T1000 (cell line): Measurements from ENCODE around the gene GRM1.

Experiments used
- DNase-seq: peaks from one replicate; lab custom pipeline; 2025; ENCODE audit warnings: mixed read lengths; lab: John Stamatoyannopoulos, UW

Gene GRM1

DNA sequence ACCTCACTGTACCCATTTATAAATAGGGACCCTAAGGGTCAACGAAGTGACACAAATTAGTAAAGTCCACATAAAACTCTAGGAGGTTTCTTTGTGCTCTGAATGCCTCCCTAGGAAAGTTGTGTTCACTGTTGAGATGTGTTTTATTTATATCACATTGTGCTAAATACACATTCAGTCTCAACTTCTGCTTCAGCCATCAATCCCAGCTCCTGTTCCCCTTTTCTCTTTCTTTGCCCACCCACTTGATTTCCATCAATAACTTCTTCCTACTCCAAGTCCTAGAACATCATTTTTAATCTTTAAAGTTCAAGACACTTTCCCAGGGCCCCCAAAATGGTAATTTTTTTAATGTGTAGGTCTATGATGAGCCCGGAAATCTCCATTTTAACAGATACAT is 306.5 kb downstream of the GRM1 start:
- no peak for DNase-seq

DNA sequence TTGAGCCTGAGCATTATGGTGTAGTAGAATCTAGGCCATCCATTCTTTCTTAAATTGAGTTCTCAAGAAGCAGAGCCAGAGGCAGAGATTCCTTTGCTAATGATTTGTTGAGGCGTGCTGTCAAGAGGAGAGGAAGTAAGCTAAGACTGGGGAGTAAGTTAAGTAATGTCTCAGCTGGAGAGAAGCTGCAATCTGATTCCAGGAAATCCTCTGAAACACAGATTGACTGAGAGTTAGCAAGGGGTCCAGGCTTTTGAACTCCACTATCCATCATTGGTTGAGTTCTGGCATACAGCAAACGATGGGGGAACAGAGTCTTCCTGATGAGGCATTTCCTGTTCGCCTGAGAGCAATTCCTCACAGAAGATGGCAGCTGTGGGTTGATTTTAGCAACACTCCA is 307.3 kb downstream of the GRM1 start:
- DNase-seq, result no peak

DNA sequence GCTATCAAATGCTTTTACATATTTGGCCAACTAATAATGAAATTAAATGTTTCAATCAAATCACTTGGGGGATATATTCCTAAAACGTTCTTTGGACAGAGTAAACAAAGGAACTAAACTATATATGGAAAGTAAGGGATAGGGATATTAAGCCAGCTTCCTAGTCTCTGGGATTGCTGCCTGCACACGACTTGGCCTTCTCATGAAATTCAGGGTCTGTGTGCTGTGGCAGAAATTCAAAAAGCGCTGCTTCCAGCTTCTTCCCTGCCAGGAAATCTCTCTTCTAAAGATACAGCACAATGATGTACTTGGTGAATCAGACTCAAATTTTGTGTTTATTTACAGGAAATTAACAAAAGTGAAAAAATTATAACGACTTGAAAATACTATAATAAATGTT is 308.5 kb downstream of the GRM1 start:
- no peak for DNase-seq

DNA sequence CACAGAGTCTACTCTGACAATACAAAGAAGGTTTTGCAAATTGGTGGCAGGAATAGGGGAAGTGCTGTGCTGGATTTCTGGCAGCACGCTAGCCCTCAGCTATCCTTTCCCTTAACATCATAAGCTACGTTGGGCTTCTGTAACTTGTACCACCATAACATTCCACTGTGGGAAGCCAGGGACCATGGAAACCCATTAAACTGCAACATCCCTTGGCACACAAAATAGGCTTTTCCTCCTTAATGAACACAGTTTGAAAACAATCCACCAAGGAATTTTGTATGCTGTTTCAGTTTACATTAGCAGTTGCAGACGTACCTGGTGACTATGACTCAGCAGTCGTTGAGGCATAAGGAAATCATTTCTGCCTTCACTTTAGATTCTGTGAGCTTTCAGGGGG is 310.9 kb downstream of the GRM1 start:
- no peak for DNase-seq

DNA sequence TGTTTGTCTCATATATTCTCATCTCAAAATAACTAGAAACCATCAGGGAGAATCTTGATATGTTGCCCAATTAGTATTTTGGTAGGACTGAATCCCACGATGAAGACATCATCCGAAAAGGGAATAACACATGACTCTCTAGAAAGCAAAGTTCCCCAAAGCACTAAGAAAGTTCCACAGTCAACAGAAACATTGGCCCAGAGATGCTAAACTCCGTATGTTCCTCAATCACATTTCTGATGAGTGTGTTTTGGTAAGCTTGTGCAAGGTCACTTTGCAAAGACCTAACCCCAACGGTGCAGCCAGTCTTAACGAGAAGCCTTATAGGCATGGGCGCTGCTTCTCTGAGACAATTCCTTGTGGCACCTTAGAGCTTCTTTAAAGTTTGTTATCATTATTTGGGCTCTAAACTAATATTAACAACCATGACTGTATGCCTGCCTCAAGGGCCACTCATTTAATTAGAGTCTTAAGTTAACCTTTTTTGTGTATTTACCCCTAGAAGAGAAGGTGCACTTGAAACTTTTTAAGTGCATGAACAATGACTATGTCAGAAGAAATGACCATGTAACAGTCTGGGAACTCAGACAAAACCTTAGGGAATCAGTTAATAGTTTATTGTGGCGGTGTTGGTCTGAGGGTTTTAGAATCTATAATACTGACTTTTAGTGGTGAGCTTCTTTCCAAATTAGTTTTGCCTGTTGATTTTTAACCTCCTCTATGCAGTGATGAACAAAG is 312.8 kb downstream of the GRM1 start:
- no peak for DNase-seq

DNA sequence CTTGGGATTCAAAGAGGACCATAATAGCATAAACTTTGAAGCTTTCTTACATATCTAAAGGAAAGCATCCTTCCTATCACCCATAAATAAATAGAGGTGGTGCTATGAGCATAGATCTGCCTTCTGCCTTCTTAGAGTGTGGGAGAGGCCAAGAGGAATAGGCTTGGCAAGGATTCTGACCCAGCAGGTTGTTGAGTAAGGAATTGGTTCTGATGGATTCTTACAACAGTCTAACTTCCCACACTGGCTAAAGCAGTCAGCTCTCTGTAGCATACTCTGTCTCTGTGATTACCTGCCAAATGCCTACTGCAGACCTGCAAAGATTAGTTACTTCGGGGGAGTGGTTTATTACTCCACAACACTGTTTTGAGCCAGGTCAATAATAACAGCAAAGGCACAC is 316.7 kb downstream of the GRM1 start:
- DNase-seq, result no peak

DNA sequence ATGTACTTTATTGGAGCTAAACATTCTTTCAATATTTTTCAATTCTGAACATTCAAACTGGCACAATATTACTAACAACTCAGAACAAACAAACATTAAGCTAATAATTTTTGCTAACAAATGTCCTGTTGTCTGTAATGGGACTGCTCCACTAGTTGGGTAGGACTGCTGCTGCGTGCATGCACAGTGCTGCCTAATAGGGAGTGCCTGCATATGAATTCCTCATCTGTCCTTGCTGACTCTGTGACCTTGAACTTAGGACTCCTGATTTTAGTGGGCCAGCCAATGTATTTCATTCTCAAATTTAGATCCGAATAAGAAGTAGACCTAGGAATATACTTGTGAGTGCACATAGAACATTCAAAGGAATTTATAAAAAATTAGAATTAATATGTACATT is 318.2 kb downstream of the GRM1 start:
- no peak for DNase-seq

DNA sequence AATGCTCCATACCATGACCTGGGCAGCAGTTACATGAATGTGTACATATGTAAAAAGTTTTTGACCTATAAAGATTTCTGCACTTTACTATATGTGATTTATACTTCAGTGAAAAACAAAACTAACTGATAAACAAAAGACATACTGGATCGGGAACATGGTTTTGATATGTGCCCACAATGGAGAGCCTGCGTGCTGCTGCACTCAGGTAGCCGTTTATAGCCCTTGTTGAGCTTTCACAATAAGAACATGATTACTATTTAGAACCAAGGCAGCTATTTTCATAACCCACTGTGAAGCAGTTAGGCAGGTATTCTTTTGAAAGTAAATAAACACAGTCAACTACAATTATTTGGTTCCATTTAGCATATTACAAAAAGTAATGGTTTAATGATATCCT is 318.8 kb downstream of the GRM1 start:
- no peak for DNase-seq

DNA sequence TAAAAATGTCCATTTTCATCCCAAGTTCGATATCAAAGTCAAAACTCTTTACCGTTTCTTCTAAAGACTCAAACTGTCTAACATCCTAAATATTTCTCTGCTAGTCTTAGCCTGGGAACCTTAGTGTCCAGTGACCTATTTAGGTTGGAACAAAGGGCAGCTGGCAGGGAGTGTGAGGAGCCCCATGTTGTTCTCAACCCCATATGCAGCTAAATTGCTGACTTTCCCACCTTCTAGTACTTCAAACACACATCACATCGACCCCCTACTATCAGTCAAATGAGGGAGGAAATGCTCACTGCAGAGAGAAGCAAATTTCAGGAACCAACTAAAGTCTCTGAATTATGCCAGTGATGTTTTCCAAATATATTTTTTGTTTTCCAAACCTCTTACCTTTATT is 322.2 kb downstream of the GRM1 start:
- no peak for DNase-seq

DNA sequence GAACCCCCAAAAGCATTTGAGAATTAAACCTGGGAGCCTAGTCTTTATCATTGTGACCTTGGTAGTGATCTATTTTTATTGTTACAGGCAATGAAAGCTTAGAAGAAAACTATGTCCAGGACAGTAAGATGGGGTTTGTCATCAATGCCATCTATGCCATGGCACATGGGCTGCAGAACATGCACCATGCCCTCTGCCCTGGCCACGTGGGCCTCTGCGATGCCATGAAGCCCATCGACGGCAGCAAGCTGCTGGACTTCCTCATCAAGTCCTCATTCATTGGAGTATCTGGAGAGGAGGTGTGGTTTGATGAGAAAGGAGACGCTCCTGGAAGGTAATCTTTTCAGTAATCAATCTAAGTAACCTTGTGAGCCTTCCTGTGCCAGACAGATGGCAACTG is 323.3 kb downstream of the GRM1 start:
- DNase-seq, result no peak

DNA sequence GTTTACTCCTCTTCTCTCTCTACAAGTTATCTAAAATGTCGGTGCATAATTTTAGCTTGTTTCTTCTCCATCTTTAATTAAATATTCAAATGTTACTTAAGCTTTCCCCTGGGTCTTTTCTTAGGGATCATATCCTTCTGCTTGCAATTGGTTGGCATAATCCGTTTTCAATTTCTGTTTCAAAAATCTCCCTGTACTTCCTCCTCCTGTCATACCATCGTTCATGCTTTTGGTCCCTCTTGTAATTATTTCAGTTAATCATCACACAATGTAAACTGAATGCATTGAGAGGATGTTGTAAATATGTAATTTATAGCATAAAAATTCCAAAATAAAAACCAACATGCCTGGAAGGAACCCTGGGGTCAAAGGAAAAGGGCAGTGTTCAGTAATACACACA is 325.6 kb downstream of the GRM1 start:
- DNase-seq, result no peak

DNA sequence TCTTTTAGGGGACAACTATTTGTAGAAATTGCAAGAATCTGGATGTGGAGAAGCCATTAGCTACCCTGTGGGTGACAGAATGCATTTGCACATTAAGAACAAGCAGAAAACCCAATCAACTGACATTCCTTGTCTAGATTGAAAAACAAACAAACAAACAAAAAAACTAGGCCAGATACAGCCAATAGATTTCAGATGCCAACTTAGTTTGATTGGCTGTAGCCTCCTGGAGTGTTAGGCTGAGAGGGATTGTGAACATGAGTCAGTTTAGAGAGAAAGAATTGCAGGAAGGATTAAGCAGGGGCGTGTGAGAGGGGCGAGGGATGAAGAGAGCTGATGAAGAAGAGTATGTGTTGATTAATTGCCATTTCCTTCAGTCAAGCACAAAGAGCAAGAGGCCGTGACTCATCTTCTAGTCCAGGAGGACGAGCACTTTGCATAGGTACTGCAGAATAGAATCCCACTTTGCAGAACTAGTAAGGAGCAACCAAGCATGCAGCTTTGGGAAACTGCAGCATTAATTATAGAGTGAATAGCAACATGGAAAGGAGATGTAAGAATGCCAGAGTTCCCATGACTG is 326.7 kb downstream of the GRM1 start:
- DNase-seq, result no peak

DNA sequence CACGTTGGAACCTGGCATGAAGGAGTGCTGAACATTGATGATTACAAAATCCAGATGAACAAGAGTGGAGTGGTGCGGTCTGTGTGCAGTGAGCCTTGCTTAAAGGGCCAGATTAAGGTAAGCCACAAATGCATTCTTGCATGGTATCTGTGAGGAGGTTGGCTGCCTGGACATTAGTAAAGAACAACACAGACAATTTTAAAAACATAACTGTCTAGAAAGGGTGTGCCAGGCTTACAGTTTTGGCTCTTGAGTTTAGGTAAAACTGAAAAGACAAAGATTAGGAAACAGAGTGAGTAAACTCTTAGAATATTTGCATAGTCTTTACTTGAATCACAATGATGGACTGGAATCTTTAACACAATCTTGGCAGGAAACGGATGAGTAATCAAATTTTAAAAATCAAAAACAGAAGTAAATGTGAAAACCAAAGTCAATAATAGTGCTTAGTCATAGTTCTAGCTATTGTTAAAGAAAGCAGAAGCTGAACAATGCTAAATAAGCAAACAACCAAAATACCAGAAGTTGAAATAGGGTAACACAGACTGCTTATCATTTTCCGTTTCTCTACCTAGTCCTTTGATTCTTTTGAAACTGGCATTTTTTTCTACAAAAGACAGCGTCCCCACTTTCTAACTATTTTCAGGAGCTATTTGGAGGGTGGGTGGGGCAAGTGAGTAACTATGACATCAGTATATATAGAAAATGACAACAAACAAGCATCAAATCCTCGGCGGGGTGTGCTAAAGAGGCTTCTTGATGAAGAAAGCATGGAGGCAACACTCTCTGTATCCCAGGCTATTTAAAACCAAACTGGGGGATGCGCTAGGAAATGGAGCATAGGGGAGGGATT is 328.9 kb downstream of the GRM1 start:
- DNase-seq, result no peak

DNA sequence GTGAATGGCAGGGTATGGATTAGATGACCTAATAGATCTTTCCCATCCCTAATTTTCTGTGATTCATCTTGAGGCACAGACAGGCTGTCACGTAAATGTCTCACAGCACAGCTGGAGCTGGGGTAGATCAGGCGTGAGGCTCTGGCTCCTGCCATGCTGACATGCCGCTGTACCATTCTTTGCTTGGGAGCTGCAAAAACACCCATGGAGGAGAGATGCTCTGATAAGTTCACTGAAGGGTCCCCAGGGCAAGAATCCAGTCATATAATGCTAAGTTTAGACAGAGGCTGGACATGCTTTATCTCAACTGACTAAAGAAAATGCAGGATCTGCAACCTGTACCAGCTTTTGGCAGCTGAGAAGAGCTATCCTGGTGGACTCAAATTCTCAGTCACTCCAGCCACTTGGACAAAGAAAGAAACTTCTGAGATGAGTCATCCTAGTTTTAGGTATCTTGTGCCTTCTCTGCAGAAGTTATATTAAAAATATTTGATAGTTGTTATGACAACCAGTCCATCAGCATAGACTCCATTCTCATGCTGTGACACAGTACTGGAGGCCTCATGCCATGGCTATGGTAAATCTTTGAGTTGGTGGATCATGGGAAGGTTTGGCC is 329.7 kb downstream of the GRM1 start:
- no peak for DNase-seq

DNA sequence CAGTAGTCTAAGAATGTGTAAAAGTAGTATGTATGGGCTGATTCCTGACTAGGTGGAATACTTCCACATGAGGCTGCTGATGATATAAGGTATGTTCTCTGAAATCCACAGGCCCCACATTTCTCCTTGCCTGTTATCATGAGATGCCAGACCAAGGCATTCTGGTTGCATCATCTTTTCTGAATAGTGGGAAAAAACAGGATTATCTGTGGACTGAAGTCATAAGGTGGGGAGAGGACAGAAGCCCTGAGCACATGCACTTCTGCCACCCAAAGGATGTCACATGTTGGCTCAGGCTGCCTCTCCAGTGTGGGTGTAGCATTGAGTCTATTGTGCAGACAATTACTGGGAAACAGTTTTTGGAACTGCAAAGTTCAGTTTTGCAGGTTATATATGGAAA is 330.3 kb downstream of the GRM1 start:
- DNase-seq, result no peak

DNA sequence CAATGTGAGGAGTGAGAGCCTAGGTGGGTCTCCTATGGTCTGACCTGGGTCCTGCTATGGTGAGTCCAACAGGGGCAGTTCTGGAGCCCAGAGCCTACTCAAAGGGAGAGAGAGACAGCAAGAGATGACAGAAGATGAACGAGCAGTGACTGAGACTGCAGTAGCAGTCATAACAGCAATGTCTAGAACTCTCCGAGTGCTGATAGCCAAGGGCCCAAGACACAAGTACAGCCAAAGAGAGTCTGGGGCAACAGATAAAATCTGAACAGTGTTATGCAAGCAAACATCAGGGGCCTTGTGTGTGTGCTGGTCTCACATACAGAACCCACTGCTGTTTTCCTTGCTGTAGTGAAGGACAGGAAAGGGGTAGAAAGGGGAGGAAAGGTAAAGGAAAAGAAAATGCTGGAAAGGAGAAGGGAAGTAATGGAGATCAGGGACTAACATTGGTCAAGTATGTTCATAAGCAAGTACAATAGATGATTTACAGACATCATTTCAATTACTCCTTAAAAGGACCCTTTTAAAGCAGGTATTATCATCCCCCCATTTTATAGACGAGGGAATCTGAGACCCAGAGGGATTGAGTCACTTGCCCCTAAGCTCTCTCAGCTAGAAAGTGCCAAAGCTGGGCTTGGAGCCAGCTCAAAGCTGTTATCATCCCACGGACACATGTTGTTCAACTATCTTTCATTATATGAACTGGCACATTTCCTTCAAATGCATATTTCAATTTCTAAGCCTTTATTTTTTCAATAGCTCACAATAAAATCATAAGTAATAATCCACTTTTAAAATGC is 332.5 kb downstream of the GRM1 start:
- DNase-seq, result no peak

DNA sequence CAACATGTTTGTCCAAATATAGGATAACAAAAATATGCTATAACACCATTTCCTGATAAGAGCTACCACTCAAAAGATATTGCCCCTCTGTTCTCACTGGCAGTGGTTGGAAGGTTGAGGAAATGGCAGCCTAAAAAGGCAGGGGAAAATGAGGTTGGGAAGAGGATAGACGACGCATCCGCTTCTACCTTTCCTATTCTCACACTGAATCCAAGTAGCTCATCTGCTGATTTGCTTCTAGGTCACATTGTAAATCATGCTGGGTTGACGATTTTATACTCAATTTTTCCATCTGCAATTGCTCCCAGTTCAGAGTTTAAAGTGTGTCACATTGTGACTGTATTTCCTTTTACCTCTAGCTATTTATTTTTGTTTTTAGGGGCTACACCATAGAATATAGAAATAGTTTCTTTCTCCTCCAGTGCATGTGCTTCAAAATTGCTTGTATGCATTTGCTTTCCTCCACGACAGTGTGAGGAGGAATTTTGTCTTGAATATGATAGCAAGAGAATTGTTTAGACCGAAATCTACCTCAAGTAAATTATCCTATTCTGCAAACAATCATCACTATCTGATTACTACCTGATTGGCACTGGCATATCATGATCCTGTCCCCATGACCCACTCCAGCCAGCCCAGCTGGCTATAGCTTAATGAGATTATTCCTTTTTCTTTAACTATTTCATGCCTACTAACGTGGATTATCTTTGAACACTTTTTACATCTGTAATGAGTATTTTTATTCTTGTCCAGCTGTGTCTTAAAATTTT is 335.2 kb downstream of the GRM1 start:
- DNase-seq, result no peak

DNA sequence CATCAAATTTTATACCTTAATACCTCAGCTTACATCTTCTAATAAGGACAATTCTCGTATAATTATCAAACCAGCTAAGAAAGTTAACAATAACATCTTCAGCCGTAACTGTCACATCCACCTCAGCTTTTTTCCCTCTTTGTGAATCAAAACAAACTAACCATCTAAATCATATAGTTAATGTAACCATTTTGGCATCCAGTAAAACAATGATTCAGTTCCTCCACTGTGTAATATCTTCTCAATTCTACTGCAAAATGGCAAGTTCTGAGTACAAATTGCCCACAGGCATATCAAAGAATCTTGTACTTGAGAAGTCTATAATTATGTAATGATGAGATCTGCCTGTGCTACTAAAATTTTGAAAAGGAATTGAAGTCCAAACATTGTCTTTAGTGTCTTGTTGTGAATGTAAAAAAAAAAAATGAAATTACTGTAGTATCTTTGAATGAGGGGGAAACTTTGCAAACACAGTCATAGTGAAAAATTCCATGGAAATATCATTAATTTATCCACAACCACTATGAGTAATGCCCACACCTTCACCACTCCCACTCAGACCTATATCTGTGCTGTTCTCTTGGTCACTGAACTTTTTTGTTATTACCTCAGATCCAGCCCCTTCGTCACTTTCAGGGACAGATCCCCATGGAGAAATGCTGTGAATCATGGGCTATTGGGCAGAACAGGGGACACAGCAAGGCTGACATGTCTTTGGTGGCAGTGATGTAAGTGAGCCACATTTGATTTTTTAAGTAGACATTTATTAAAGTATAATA is 336.1 kb downstream of the GRM1 start:
- no peak for DNase-seq

DNA sequence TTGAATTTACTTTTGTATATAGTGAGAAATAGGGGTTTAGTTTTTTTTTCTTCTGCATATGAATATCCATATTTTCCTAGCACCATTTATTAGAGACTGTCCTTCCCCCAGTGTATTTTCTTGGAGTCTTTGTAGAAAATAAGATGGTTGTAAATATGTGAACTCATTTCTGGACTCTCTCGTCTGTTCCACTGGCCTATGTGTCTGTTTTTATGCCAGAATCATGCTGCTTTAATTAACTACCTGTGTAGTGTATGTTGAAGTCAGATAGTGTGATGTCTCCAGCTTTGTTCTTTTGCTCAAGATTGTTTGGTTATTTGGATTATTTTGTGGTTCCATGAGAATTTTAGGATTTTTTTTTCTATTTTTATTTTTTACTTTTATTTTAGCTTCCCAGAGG is 338.2 kb downstream of the GRM1 start:
- DNase-seq, result no peak

DNA sequence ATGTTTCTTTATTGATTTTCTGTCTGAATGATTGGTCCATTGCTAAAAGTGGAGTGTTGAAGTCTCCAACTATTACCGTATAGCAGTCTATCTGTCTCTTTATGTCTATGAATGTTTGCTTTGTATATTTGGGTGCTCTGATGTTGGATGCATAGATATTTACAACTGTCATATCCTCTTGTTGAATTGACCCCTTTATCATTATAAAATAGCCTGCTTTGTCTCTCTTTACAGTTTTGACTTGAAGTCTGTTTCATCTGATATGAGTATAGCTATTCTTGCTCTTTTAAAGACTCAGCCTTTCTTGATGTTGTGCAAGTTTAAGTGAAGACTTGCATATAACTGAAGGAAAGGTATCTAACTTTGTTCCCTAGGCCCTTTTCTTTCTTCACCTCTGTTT is 341.0 kb downstream of the GRM1 start:
- no peak for DNase-seq
